Measurements from ENCODE around the gene WDR7. TPM values are rescaled to one million over a fixed set of nuclear protein-coding genes. Genes with fewer than 3 reads are reported as not detected.

Gene WDR7
- total and polyA plus RNA-seq, 2 experiments from 2014 or later: 9.8 to 15.0 TPM

- Histone ChIP-seq H3K4me3 (no peak overlapping the region), H3K36me3 (no peaks in the 10 kb centered on the region), H3K27ac (no peak overlapping the region), H3K9me3 (ENCODE audit: low read depth) (no peaks in the 10 kb centered on the region), H3K4me1 (ENCODE audit: low read depth) (peaks cover 4% of the 10 kb centered on the region), H3K27me3 (no peaks in the 10 kb centered on the region)
- no peak for TF ChIP-seq CTCF (IDR thresholded peaks at IDR 0.05; ENCODE audit: low read depth, low read length)
- no peak for DNase-seq (ENCODE audit: low read depth in 1 of 2, low spot score in 1 of 2)
Measured at GRCh38 chr18:57075716-57076400, 424.7 kb downstream of the WDR7 start.

GRCh38 chr18:57077005-57077765 is 426.0 kb downstream of the WDR7 start:
- DNase-seq (ENCODE audit: low read depth in 1 of 2, low spot score in 1 of 2): no peak
- Histone ChIP-seq H3K9me3 (ENCODE audit: low read depth) (no peaks in the 10 kb centered on the region), H3K4me3 (no peak overlapping the region), H3K27ac (no peak overlapping the region), H3K27me3 (no peaks in the 10 kb centered on the region), H3K4me1 (ENCODE audit: low read depth) (peaks cover 4% of the 10 kb centered on the region), H3K36me3 (no peaks in the 10 kb centered on the region)
- no peak for TF ChIP-seq CTCF (IDR thresholded peaks at IDR 0.05; ENCODE audit: low read depth, low read length)

GRCh38 chr18:57077786-57078552 is 426.8 kb downstream of the WDR7 start:
- no peak overlapping the region for H3K27ac ChIP-seq
- peaks cover 4% of the 10 kb centered on the region for H3K4me1 ChIP-seq (ENCODE audit: low read depth)
- no peak overlapping the region for H3K4me3 ChIP-seq
- no peak for TF ChIP-seq CTCF (IDR thresholded peaks at IDR 0.05; ENCODE audit: low read depth, low read length)
- no peak for DNase-seq (ENCODE audit: low read depth in 1 of 2, low spot score in 1 of 2)
- H3K27me3 ChIP-seq: no peaks in the 10 kb centered on the region
- no peaks in the 10 kb centered on the region for H3K9me3 ChIP-seq (ENCODE audit: low read depth)
- H3K36me3 ChIP-seq: no peaks in the 10 kb centered on the region

GRCh38 chr18:57078614-57079013 is 427.5 kb downstream of the WDR7 start:
- TF ChIP-seq CTCF (IDR thresholded peaks at IDR 0.05; ENCODE audit: low read depth, low read length): no peak
- Histone ChIP-seq H3K27me3 (no peaks in the 10 kb centered on the region), H3K4me1 (ENCODE audit: low read depth) (peaks cover 4% of the 10 kb centered on the region), H3K9me3 (ENCODE audit: low read depth) (no peaks in the 10 kb centered on the region), H3K36me3 (no peaks in the 10 kb centered on the region), H3K4me3 (no peak overlapping the region), H3K27ac (no peak overlapping the region)
- no peak for DNase-seq (ENCODE audit: low read depth in 1 of 2, low spot score in 1 of 2)

GRCh38 chr18:57080479-57080878 is 429.3 kb downstream of the WDR7 start:
- Histone ChIP-seq H3K4me3 (no peak overlapping the region), H3K27ac (no peak overlapping the region), H3K36me3 (no peaks in the 10 kb centered on the region), H3K4me1 (ENCODE audit: low read depth) (no peaks in the 10 kb centered on the region), H3K27me3 (no peaks in the 10 kb centered on the region), H3K9me3 (ENCODE audit: low read depth) (no peaks in the 10 kb centered on the region)
- no peak for DNase-seq (ENCODE audit: low read depth in 1 of 2, low spot score in 1 of 2)
- no peak for TF ChIP-seq CTCF (IDR thresholded peaks at IDR 0.05; ENCODE audit: low read depth, low read length)
